ENCODE data around the gene NHSL1. TPM values are rescaled to one million over a fixed set of nuclear protein-coding genes. Genes with fewer than 3 reads are reported as not detected.
A peak's percentile ranks its signal among the peaks of the same experiment; 100 is the strongest.

The NHSL1 gene
- total and polyA plus RNA-seq, 8 donors: 37.8 to 90.2 (median 76.8) TPM

DNA sequence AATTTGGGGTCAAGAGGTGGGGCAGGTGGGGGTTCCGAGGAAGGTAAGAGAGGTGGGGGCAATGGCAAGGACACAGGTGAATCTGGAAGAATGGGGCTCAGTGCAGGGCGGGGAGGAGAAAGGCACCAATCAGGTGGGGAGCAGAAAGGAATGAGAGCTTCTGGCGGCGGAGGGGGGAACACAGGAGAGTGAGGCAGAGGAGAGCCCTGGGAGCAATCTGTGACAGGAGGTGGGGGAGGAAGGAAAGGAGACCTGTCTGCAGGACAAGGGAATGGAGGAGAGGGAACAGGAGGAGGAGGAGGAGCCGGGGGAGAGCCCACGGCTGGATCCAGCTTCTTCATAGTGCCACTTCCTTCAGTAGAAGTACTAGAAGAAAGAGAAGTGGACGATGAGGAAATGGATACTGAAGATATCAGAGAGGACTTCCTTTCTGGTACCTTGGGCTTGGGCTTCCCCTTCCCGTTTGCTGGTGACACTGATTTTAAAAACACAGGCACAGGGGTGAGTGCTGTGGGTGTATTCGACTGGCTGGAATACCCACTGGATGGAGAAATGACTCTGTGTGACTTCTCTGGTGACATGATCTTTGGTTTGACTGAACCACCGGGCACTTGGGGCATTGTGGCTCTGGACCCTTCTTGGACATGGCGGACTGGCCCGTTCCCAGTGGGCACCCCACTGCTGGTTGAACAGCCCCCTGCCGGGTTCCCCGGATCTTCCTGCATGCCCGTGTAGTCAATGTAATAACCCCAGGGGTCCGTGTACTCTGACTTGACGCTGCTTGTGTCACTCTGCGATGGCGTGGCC is 67.8 kb downstream of the NHSL1 start:
- intact Hi-C loops (cut with DNase I): loop anchor here in 1 of 2 donors (10.0 kb wide), 1 partner anchor 83 kb away; no protein-coding TSS in a partner anchor
- ATAC-seq (peak; percentile 27), DNase-seq (no peak)
- H3K27ac ChIP-seq: peak overlapping the region in 1 of 2 donors; percentile 18
- no peaks in the 10 kb centered on the region for H3K27me3 ChIP-seq
- TF ChIP-seq, protein P1, sequence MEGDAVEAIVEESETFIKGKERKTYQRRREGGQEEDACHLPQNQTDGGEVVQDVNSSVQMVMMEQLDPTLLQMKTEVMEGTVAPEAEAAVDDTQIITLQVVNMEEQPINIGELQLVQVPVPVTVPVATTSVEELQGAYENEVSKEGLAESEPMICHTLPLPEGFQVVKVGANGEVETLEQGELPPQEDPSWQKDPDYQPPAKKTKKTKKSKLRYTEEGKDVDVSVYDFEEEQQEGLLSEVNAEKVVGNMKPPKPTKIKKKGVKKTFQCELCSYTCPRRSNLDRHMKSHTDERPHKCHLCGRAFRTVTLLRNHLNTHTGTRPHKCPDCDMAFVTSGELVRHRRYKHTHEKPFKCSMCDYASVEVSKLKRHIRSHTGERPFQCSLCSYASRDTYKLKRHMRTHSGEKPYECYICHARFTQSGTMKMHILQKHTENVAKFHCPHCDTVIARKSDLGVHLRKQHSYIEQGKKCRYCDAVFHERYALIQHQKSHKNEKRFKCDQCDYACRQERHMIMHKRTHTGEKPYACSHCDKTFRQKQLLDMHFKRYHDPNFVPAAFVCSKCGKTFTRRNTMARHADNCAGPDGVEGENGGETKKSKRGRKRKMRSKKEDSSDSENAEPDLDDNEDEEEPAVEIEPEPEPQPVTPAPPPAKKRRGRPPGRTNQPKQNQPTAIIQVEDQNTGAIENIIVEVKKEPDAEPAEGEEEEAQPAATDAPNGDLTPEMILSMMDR (IDR thresholded peaks at IDR 0.05): no peak
- peaks cover 0 to 30% of the 10 kb centered on the region in 2 donors for H3K4me1 ChIP-seq
- H3K4me3 ChIP-seq: no peak overlapping the region
- no peaks in the 10 kb centered on the region for H3K9me3 ChIP-seq
- H3K36me3 ChIP-seq: peaks cover 0 to 16% of the 10 kb centered on the region in 2 donors

DNA sequence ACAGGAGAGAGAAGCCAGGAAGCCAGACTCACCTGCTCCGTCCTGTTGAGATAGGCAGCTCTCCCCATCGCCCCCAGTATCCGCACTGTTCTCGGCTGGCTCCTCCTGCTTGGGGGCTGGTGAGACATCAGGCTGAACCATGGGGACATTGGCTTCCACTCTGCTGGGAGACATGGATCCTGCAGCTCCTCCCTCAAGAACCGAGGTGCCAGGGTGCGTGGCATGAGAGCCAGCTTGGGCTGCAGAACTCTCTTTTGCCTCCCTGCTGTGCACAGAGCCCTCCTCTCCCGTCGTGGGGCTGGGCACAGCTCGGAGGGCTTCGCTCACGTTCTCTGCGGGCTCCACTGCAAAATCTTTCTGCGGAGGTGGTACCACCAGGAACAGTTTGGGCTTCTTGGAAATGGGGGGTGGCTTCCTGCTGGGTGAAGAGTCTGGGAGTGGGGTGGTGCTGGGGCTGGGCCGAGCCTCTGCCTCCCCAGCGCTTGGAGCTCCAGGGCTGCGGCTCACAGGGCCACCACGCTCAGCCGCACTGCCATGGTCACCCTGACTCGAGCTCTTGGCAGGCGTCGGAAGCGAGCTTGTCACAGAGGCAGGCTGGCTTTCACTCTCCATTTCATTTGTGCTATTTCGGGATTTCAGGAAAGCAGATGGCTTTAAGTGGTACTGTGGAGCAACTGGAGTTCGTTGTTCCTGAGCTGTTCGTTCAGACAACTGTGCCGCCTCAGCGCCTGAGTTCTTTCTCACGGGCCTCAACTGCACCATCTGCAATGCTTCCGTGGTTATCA is 68.7 kb downstream of the NHSL1 start:
- DNase-seq: no peak
- no peak for ATAC-seq
- Histone ChIP-seq H3K4me1 (peaks cover 0 to 30% of the 10 kb centered on the region in 2 donors), H3K4me3 (no peak overlapping the region), H3K36me3 (peaks cover 0 to 16% of the 10 kb centered on the region in 2 donors), H3K27me3 (no peaks in the 10 kb centered on the region), H3K9me3 (no peaks in the 10 kb centered on the region), H3K27ac (no peak overlapping the region)
- TF ChIP-seq, protein P1 (IDR thresholded peaks at IDR 0.05): no peak
- intact Hi-C loops (cut with DNase I): loop anchor here in 1 of 2 donors (10.0 kb wide), 1 partner anchor 84 kb away; no protein-coding TSS in a partner anchor

DNA sequence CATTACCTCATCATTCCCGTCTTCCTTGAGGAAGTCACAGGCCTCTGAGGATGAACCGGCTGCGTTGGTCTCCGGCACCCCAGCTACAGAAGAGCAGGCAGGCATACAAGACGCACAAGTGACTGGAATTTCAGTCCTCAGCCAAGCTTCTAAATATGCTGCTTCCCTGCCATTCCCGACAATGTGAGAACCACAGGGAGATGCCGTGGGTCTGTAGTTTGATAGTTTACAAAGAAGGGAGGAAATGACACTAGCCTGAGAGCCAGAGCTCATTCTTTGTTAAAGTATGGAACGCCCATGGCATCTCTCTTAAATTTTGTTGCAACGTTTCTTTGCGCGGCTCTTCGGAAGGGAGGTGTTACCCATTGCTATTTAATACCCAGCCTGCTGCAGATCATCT is 69.5 kb downstream of the NHSL1 start:
- H3K36me3 ChIP-seq: peaks cover 0 to 16% of the 10 kb centered on the region in 2 donors
- H3K9me3 ChIP-seq: no peaks in the 10 kb centered on the region
- H3K4me3 ChIP-seq: no peak overlapping the region
- no peaks in the 10 kb centered on the region for H3K27me3 ChIP-seq
- peaks cover 0 to 24% of the 10 kb centered on the region in 2 donors for H3K4me1 ChIP-seq
- TF ChIP-seq, protein P1 (IDR thresholded peaks at IDR 0.05): no peak
- peak in 1 of 4 donors; percentile 14 for DNase-seq
- no peak overlapping the region for H3K27ac ChIP-seq
- no peak for ATAC-seq
- intact Hi-C loops (cut with DNase I): loop anchor here in 1 of 2 donors (10.0 kb wide), 2 partner anchors 85 to 335 kb away; no protein-coding TSS in a partner anchor

DNA sequence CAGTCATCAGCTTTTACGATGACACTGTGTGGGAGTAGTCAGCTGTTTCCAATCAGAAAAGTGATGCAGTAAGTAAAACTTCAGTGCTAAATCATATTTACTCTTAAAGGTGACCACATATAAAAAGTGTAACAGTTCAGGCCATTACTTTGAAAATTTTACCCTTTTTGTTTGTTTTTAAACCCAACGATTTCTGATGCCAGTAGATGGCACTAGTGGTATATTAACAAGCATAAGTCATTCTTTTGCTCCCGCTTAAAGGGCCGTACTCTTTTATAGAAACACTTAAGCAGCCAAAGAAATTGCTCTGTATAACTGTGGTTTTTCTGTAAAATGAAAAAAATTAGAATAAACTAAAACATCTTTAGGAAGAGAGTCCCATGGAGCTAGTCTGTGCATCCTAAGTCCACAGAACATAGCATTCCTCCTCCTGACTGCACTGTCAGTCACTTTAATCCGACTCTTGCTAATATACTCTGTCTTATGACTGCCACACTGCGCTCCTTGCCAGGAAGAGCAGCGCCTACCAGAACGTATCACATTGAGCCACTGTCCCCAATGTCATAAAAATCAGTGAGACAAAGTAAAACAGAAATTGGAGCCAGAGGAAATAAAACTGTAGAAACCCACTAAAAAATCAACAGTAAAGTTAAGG is 70.2 kb downstream of the NHSL1 start:
- ATAC-seq (peak; percentile 53), DNase-seq (peak in 2 of 4 donors; percentile 48 to 65)
- H3K4me1 ChIP-seq: peaks cover 0 to 19% of the 10 kb centered on the region in 2 donors
- TF ChIP-seq, protein P1 (IDR thresholded peaks at IDR 0.05): peak; percentile 34 to 42
- H3K36me3 ChIP-seq: peaks cover 0 to 23% of the 10 kb centered on the region in 2 donors
- H3K9me3 ChIP-seq: no peaks in the 10 kb centered on the region
- no peak overlapping the region for H3K27ac ChIP-seq
- H3K27me3 ChIP-seq: no peaks in the 10 kb centered on the region
- intact Hi-C loops (cut with DNase I): loop anchor here in 1 of 2 donors (10.0 kb wide), 1 partner anchor 336 kb away; no protein-coding TSS in a partner anchor
- H3K4me3 ChIP-seq: no peak overlapping the region
